Coronary artery (tissue), 2 donors: ENCODE results near the gene IMMP2L.

Source experiments
- DNase-seq: peaks from one replicate; pipeline ENCODE4 v3.0.0-alpha.2; 2017; ENCODE audit warnings: low spot score
- H3K27ac ChIP-seq, 2 donors: fragments of 200-600 bp; sonication (generic); one replicate each; pipeline ENCODE4 v1.5.1; 2016 to 2019
- H3K4me3 ChIP-seq: fragments of 200-600 bp; sonication (generic); 2 replicates; pipeline ENCODE4 v1.5.1; 2016; ENCODE audit warnings: mild to moderate bottlenecking, moderate library complexity
- TF ChIP-seq, protein P1 (sequence below): fragments of 200-600 bp; sonication (generic); IDR thresholded peaks from one replicate; pipeline ENCODE4 v1.5.1; 2019; ENCODE audit warnings: antibody characterized with exemption

Gene IMMP2L

DNA sequence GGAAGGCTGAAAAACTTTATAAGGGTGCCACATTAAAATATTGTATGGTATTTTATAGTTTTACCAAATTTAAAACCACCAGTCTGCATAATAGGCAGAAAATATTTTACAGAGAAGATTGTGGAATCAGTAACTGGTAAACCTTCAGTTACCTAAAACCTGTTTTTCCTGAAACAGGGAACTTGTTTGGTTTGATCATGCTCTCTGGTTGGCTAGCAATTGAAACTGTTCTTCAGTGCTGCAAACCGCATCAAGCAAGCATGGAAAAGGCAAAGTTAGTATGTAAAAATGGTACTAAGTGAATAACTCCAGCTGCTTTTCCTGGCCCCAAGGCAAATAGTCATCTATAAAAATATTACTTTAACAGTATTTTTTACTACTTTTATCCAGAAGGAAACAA lies 788.2 kb downstream of the IMMP2L start:
- TF ChIP-seq, protein P1, sequence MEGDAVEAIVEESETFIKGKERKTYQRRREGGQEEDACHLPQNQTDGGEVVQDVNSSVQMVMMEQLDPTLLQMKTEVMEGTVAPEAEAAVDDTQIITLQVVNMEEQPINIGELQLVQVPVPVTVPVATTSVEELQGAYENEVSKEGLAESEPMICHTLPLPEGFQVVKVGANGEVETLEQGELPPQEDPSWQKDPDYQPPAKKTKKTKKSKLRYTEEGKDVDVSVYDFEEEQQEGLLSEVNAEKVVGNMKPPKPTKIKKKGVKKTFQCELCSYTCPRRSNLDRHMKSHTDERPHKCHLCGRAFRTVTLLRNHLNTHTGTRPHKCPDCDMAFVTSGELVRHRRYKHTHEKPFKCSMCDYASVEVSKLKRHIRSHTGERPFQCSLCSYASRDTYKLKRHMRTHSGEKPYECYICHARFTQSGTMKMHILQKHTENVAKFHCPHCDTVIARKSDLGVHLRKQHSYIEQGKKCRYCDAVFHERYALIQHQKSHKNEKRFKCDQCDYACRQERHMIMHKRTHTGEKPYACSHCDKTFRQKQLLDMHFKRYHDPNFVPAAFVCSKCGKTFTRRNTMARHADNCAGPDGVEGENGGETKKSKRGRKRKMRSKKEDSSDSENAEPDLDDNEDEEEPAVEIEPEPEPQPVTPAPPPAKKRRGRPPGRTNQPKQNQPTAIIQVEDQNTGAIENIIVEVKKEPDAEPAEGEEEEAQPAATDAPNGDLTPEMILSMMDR = no peak
- Histone ChIP-seq H3K27ac (no peak overlapping the region), H3K4me3 (no peak overlapping the region)

DNA sequence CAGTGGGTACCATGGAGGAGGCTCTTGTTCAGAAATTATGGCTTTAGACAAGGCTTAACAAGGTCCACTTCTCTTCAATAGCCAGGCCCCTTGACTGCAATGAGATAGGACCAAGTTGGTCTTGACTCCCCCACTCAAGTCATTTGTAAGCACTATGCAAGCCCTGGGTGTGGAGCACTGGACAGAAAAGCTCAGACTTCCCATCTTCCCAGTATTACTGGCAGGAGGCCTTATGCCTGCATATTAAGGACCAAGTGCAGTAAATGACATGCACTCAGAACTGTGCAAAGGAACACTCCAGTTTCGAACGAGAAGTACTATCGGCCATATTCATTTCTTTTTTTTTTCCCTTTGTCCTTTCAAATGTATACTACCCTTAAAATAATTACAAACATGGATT lies 789.7 kb downstream of the IMMP2L start:
- TF ChIP-seq, protein P1 = no peak
- Histone ChIP-seq H3K27ac (no peak overlapping the region), H3K4me3 (no peak overlapping the region)
- DNase-seq = no peak

More for the DNA sequence above, 788.2 kb downstream of the IMMP2L start:
- no peak for DNase-seq

DNA sequence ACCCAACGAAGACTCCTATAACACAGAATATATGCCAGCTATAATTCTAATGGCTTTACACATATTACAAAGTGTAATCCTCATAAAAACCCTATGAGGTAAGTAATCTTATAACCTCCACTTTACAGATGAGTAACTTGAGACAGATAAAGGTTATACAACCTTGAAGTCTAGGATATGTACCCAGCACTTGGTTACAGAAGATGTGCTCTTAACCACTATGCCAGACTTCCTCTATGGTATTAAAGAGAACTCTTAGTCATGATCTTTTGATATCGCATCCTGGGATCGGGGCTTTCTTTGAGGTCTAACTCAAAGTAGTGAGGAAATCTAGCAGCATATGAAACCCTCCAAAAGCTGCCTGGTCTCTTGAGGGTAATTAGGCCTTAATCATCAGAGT lies 790.6 kb downstream of the IMMP2L start:
- Histone ChIP-seq H3K4me3 (no peak overlapping the region), H3K27ac (no peak overlapping the region)
- no peak for DNase-seq
- TF ChIP-seq, protein P1 = no peak

DNA sequence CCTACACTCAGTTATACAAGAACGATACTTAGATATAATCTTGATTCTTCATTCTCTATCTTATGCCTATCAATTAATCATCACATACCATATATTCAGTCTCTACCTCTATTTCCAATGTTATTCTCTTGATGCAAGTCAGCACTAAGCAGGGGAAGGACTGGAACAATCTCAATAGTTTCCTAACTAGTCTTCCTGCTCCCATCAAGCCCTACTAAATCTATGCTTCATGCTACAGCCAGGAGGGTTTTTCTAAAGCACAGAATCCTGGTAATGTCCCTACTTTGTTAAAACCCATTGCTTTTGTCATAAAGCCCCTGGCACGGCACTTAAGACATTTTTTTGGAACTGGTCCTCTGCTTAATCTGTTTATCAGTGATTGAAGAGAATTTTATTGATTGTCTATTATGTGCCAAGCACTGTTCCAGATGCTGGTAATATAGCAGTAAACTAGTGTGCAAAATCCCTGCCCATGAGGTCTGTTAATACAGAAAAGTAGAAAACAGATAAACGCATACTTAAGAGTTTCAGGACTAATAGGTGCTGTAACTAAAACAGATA lies 794.7 kb downstream of the IMMP2L start:
- no peak overlapping the region for H3K27ac ChIP-seq
- TF ChIP-seq, protein P1 = no peak
- DNase-seq = no peak

DNA sequence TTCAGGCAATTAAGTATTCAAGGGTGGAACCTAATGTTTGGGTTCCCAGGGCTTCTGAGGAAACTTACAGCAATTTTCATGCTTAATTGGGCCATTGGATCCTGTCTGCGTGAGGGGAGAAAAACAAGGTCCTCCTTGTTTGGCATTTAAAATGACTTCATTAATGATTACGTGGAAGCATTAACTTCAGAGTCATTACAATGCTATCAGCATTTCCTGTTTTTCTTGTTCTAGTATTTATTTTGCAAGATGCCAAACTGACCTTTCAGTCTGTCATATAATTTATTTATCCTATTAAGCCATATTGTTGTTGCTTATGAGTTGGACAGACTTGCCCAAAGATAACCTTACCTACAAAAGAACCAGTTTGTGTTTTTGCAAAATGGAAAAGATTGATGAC lies 795.4 kb downstream of the IMMP2L start:
- no peak overlapping the region for H3K4me3 ChIP-seq
- TF ChIP-seq, protein P1 = no peak
- DNase-seq = no peak
- no peak overlapping the region for H3K27ac ChIP-seq

More for the DNA sequence above, 794.7 kb downstream of the IMMP2L start:
- H3K4me3 ChIP-seq = no peak overlapping the region

DNA sequence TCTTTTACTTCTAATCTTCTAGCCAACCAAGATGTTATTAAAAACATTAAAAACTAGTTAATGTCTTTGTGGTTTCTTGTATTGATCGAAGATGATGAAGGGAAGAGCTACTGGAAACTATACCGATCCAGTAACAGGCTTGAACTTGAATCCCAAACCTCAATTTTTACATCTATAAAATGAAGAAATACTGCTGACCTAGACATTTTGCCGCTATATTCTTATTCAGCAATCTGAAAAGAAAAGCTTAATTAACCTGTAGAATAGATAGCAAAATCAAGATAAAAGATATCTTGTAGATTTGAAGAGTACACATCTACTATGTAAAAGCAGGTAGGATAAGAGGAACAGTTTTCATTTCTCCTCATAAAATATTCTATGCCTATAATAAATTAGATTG lies 797.4 kb downstream of the IMMP2L start:
- Histone ChIP-seq H3K27ac (no peak overlapping the region), H3K4me3 (no peak overlapping the region)
- DNase-seq = no peak
- TF ChIP-seq, protein P1 = no peak

DNA sequence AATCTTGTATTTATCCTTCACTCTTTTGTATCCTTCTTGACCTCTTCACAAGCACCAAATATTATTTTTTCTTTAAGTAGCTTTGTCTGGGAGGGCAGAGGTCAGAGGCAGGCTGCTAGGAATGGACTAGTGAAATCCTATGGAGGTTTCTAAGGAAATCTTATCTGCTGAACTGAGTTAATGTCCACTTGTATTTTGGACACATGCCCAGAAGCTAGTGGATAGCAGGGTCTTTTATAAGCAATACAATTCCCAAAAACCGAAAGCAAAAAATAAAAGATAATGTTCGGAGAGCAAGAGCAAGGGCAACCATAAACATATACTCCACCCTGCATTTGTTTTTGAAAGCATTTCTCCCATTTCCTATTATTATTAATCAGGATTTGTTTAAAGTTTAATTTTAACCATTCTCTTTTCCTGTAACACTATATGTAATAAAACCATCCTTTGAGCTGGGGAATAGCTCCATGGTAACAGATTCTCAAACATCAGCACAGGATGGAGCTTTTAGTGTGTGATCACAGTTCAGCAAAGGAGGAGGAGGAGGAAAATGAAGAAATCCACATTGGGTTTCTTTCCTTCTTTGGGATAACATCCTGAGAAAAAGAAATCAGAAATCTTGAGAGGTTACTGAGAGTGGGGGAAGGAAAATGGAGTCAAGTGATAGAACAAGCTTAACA lies 799.6 kb downstream of the IMMP2L start:
- DNase-seq = no peak
- TF ChIP-seq, protein P1 = no peak
- Histone ChIP-seq H3K4me3 (no peak overlapping the region), H3K27ac (no peak overlapping the region)
